Activated T-helper 1 cell treated with Interleukin-2 at 50 U/mL for 16 hours (primary cell): ENCODE results near the gene RALGPS1.

ENCODE experiments used
- DNase-seq: peaks from one replicate; pipeline ENCODE4 v3.0.0-alpha.2; 2020; ENCODE audit warnings: low read depth

The RALGPS1 gene

DNA sequence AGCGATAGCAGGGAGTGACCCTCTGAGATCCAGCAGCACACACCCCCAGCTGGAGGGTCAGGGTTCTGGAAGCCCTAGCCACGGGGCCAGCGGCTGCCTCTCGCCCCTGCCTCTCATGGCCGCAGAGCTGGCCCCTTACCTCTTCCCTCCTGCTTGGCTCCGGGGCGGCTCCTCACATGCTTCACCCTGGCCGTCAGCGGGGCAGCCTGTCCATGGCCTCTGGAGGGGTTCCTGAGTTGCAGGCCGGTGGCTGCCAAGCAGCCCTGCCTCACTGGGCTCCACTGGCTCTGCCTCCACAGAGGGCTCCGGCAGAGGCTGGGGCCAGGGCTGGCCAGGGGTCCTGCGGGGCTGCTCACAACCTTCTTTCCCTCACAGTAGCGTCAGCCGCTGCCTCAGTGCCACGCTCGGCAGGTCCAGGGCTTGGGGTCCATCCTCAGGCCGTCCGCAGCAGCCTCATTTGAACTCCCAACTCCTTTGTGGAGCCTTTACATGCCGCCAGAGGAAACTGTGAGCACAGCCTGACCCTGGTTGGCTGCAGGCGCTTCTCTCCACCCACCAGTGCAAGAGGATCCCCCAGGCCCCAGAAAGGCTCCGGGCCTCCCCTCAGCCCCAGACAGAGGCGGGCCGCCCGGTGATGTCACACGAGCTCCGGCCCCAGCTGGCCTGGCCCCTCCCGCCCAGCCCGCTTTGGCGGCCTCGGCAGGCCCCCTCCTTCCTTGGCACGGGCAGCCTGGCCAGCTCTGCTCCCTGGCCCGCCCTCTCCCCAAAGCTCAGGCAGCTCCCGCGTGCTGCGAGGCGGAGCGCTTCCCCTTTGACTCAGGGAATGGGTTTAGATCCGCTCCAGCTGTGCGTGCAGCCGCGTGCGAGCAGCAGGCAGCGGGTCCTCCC lies 207.8 kb downstream of the RALGPS1 start, which contains the start of gene ANGPTL2:
ANGPTL2 (minus strand) TSS at position 460 of the 888 bp plus-strand sequence. CDS start 13,904 bp downstream, outside the sequence.
- DNase-seq, result no peak

DNA sequence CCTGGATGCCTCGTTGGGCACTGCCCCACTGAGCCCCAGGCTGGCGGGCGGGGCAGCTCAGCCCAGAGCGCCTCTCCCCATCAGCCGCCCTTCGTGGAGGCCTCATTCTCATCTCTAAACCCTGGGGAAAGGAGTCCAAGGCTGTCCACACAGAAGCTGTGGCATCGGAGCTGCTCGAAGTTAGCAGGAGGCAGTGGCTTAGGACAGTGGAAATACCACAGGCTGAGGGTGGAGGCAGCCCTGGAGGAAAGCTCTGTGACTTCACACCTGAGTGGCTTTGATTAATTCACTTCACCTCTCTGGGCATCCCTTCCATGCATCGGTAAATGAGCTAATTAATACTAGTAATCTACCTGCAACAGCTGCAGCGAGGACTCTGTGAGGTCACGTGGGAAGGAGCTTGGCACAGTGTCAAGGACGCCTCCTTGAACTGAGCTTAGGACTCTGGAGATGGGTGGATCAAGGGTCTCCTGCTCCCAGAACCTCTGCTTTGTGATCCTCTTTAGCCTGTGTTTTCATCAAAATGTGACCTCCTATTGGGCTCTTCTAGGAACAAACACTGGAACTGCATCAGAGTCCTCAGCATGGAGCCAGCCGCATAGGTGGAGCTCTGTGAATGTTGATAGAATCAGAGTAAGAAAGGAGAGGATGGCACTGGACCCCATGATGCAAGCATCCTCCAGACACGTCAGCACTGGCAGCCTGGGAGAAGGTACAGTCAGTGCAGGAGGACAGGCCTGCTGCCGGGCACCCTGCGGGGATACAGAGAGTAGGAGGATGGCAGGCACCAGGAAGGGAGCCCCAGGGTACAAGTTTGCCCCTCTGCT lies 208.7 kb downstream of the RALGPS1 start:
- no peak for DNase-seq

DNA sequence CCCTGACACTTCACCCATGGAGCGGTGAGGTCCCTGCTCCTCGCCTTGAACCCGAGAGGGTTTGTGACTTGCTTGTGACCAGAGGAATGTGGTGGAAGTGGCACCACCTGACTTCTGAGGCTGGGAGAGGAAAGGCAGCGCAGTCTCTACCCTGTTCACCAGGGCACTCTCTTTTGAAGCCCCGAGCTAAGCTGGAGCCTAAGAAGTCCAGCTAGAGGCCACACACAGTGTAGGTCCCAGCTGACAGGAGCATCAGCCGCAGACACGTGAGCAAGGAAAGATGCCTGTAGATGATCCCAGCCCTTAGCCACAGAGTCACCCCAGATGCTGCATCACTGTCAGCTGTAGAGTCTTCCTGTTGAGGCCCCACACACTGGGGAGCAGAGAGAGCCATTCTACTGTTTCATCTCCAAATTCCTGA lies 209.5 kb downstream of the RALGPS1 start:
- no peak for DNase-seq

DNA sequence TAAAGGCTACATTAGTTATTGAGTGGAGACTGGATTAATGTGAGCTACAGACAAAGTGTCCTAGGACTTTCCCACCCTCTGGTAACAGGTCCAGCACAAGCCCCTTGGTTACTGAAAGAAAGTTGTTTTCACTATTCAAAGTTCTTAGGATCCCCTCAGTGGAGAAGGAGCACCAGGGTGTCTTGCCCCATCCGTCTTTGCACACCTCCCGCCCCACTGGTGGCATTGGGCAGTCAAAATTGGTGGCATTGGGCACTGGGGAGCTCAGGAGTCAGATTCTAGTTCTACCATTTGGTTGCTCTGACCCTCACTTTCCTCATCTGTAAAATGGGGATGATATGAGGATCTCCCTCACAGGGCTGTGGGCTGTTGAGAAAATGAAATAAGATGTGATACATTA lies 210.2 kb downstream of the RALGPS1 start:
- no peak for DNase-seq

DNA sequence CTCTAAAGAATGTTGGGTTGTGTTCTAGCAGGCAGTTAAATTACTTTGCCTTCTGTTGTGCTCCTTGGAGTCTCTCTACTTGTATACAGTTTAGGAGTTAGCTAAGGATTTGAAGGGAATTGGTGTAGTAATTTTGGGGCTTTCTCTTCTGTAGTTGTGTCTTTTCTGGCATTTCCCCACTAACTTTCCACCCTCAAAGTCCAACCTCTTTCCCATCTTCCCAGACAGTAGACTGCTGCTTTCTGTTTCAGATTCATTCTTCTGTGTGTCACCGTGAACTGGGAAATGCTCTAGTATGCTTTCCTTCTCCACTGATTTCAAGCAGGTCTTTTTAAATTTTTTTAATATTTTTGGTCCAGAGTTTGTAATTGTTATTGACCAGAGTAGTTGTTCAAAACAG lies 212.4 kb downstream of the RALGPS1 start:
- no peak for DNase-seq

DNA sequence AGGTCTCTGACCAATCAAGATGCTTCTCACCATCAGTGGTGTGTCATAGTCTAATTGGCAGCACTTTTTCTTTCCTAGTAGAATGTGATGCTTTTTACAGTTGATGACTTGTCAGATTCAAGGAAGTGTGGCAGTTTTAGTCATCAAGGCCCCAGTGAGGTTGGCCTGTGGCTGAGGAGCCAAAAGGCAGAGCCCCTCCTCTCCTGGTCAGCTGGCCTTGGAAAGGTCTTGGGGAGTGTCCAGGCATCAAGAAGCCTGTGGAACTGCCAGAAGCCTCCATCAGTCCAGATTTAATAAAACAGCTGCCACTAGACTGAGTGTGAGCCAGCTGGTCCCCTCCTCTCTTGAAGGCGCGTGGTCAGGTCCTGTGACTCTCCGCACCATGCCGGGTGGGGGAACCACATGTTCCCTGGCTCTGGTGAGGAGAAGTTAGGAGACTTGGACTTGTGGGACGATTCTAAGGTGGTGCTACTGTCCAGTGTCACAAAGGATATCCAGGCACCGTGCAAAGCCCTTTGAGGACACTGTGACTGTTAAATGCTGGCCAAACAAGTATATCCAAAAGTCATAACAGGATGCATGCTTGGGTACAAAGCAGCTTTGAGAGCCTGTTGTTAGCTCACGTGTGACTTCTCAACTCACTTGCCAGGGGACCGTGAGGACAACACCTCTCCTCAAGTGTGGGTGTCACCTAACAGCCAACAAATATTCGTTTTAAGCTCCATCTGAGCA lies 213.9 kb downstream of the RALGPS1 start:
- DNase-seq, result no peak

DNA sequence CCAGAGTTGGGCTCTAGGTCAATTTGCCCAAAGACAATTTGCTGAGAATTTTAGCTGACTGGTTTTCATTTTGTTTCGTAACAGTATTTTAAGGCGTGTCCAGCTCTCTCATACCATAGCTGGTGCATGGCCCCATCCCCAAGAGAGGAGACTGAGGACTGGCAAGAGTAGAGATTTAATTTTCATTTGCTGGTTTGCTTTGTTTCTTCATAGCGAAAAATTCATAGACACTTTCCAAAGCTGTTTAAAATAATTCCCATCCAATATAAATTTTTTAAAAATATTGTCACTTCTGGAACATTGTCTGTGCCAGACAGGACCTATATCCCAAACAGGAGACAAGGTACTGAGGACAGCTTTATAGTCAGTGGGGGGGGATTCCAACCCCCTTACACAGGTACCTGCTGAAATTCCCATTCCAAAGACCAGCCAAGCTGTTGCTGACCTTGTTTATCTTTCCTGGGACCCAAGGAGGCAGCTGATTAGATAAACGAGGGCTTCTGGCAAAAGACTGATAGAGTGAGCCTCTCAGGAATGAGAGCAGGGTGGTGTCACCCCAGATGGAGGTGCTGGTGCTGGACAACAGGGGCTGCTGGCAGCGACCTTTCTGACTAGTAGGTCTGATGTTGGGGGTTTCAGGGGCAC lies 214.6 kb downstream of the RALGPS1 start:
- no peak for DNase-seq

DNA sequence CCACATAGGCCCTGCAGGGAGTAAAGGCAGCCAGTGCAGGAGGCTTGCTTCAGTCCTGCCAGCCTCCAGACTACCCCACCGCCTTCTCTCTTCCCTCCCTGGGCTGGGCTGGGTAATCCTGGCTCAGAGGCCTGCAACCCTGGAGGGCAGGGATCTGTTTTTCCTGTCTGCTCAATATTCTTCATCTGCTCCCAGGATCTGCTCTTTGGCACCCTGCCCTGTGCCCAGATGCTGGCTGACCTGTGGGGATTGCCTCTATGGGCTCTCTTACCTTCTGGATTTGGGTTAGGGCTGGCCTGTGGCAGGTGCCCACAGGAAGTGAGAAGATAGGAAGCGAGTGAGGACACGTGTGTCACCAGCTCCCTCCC lies 215.1 kb downstream of the RALGPS1 start:
- DNase-seq, result no peak

DNA sequence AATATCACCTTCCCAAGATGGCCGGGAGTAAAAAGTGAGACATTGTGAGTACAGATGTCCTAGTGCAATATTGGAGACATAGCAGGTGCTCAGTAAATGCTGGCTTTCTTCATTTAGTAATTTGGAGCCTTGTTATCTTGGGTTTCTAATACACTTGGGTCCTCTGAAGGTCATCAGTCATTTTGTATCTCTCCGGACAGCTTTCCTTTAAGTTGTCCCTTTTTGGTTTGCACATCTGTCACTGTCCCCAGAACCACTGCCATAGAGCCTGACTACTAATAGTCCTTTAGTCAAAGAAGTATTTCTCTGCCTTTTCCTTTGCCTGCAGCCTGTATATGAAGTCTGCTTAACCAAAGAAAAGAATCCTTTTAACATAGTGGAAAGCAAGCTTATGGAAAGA lies 215.7 kb downstream of the RALGPS1 start:
- no peak for DNase-seq

DNA sequence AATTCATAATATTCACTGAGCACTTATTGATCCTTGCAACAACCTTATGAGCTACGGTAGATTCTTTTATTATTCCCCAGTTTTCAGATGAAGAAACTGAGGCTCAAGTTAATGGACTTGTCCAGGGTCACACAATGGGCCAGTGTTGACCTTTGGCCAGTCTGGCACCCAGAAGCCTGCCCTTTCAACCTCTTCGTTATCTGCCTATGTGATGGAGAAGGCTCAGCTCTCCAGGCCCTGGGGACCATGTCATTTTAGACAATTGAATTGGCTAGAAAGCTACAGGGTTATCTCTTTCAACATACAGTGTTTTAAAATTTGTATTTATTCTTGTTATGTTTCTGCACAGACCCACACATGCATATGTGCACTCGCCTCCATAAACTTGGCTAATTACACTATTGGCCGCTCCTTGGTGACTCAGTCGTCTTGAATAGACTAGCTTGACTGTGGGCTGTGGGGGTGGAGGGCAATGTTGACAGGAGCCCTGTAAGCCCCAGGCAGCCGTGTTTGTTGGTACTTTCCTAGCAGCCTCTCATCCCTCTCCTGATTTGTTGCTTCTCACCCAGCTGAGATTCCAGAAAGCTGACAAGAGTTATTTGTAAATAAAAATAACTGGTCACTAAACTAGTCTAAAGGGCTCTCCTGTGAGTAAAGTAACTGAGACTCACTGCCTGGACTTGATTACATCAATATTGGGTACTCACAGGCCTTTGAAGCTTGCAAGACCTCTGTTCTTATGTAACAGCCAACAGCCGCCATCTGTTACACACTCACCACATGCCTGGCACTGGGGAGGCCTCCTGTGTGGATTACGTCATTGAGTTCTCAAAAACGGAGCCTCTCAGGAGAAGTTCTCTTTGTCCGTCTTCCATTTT lies 216.3 kb downstream of the RALGPS1 start:
- no peak for DNase-seq

DNA sequence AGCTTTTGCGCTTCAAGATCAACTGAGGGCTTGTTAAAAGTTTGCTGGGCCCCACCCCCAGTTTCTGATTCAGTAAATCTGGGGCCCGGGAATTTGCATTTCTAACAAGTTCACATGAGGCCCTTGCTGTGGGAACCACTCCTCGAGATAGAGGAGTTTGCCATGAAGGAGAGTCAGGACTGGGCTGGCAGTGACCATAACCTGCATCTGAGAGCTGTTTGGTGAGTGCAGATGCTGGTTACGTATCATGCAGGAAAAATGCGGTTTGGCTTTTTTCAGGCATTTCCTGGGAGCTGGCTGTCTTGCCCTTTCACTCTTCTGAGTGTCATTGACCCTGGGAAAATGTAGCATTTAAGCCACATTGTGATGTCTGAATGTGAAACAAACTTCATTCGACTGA lies 217.3 kb downstream of the RALGPS1 start:
- DNase-seq, result no peak

DNA sequence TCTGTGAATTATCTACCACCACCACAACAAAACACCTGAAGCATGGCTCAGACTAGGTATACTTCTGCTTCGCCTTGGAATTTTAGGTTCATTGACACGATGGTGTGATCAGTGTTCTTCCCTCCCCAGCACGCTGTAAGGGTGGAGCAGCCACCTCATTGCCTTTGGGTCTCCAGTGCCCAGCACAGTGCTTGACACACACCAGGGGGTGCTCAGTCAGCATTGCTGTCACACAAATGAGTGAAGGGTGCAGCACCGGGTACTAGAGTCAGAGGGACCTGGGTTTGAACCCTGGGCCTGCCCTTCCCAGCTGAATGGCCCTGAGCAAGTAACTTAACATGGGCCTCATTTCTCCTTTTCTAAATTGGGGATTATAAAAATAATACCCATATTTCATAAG lies 217.8 kb downstream of the RALGPS1 start:
- no peak for DNase-seq

DNA sequence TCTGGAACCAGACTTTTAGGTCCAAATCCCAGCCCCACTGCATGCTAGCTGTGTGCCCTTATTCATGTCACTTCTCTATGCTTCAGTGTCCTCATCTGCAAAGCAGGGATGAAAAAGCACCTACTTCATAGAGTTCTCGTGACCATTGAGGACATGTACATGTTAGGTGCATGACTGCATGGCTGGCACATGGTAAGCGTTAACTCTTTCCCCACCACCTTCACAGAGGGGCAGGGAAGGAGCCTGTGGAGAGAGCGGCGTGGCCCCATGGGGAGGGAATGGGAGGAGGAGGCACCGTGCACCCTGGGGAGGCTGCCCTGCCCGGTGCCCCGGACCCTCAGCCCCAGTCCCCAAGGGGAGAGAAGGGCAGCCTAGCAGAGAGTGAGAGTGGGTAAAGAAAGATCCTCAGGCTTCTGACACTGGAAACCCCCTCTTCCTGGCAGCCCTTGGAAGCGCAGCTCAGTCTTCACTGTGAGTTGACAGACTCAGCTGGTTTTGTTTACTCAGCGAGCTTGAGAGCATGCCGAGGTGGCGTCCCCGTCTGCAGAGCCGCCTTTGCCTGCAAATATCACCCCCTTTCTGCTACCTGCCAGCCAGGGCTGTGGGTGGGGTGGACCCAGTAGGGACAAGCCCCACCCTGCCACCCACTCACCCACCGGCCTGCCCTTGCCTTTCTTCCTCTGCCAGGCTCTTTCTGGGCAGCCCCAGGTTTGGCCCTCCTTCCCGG lies 218.5 kb downstream of the RALGPS1 start:
- DNase-seq, result no peak

DNA sequence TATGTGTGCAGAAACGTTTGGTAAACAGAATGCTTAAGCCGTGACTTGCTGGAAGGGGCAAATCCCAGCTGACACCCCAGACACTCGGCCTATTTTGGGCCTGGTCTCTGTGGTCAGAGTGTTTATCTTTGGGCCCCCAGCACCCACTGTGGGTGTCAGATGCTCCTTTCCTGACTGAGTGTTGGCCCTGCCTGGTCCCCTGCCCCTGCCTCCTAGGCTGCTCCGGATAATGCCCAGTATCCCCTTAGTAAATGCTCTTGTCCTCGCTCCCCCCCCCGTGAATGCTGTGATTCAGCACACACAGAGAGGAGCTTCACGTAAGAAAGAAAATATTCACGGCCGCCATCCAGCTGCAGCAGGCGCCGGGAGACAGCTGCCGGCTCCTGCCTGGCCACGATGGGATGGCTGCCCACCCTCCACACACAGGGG lies 219.2 kb downstream of the RALGPS1 start:
- no peak for DNase-seq

DNA sequence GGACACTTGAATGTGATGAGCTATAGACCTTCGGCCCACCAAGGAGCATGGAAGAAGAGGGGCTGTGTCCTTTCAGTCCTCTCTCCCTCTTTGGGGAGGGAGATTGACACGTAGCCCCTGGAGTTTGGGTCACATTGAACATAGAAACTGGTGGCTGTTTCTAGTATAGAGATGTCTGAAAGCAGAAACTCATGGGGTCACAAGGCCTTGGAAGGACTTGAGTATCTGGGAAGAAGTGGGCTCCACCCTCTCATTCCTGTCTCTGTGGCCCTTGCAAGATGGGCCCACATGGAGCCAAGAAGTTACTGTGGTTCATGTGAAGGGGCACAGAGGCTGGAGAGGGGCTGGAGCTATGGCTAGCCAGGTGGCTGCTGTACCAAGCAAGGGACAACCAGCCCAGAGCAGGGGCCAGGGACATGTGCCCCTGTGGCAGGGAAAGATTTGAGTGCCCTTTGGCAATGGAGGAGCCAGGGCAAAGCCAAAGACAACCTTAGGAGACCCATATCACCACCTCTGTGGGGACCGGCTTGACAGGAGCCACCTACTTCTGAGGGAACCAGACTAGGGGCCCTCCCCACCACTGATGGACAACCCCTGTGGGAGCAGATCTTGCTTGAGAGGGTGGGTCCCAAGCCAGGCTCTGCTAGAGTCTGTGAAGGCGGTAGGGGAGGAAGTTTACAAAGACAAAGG lies 220.6 kb downstream of the RALGPS1 start:
- no peak for DNase-seq

DNA sequence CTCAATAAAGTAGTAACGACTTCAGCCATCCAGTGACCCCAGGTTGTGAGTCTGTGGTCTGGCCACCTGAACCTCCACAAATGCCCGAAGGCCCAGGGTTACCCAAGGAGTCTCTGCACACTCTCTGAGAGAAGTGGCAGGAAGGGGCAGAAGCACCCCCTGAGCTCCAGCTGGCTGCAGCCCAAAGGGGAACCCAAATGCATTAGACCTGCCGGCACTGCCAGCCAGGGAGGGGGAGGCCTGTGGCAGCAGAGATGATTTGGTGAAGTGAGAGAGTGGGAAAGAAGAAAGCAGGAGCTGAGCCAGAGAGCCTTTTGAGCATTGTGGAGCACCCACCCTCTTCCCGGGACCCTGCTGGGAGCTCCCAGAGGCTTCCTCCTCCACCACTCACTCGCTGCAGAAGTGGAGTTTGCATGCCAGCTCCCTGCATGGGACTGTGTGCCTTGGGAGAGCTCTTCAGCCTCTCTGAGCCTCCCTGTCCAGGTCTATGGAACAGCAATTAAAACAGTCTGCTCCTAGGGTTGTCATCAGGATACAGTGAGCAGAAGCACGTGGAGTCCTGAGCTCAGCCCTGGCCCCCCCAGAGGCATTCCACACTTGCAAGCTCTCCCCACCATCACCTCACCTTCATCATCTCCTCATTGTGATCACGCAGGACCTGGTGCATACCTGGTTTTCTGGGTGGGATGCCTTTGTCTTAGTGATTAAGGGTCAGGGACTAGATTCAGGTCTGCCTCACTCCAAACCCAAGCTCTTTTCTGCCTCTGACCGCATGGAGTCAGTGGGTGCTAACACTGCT lies 221.7 kb downstream of the RALGPS1 start:
- no peak for DNase-seq

DNA sequence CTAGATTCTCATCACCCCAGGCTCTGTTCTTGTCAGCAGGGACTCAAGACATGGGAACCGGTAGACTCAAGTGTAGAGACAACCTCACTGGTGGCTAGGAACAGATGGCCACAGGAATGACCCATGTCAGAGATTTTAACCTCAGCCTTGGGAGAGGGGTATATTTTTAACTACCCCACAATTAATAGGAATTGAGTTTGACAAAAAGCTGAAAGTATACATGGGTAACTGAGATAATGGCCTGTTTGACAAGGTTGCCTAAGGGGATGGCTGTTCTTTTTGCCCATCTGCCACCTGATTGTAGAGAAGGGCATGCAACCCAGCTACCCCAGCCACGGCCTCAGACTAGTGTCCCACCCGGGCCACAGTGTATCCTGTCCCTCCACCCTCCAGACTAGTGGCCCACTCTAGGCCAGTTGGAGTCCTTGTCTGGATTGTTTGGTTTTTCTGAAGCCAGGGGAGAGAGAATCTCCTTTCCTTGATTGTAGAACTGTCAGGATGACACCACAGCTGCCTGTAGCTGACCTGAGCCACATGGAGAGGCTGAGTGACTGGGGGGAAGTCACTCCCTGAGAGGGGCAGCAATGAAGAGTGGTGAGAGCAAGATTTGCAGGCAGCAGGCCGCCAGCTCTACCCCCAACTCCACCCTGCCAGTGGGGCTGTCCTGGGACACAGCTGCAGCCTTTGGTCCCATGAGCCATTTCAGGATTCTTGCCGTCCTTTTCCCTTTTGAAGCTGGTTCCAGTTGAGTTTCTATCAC lies 222.5 kb downstream of the RALGPS1 start:
- DNase-seq, result no peak
